OCI-LY3 (cell line): ENCODE measurements around the gene EIF4B.

ENCODE experiments used
- CTCF ChIP-seq: fragments of 200-600, 300-600 bp; sonication (generic); IDR thresholded peaks from 2 replicates; pipeline ENCODE4 v1.5.1; 2014; ENCODE audit warnings: antibody characterized with exemption, low read length, low read depth
- EZH2phosphoT487 ChIP-seq: fragments of 200-600 bp; shearing (Covaris generic); IDR thresholded peaks from 2 replicates; pipeline ENCODE4 v1.6.1; 2018; ENCODE audit warnings: antibody characterized with exemption, mixed run types, low read depth

DNA sequence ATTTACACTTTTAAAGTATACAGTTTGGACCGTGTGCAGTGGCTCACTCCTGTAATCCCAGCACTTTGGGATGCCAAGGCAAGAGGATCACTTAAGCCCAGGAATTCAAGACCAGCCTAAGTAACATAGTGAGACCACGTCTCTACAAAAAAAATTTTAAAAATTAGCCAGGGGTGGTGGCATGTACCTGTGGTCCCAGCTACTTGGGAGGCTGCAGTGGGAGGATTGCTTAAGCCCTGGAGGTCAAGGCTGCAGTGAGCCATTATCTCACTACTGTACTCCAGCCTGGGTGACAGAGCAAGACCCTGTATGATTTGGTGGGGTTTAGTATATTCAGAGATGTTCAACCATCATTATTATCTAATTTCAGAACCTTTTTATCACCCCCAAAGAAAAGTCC is 4.7 kb downstream of the EIF4B start:
- TF ChIP-seq CTCF (no peak), EZH2phosphoT487 (no peak)
